ENCODE results near the gene CNIH3.

Gene CNIH3

DNA sequence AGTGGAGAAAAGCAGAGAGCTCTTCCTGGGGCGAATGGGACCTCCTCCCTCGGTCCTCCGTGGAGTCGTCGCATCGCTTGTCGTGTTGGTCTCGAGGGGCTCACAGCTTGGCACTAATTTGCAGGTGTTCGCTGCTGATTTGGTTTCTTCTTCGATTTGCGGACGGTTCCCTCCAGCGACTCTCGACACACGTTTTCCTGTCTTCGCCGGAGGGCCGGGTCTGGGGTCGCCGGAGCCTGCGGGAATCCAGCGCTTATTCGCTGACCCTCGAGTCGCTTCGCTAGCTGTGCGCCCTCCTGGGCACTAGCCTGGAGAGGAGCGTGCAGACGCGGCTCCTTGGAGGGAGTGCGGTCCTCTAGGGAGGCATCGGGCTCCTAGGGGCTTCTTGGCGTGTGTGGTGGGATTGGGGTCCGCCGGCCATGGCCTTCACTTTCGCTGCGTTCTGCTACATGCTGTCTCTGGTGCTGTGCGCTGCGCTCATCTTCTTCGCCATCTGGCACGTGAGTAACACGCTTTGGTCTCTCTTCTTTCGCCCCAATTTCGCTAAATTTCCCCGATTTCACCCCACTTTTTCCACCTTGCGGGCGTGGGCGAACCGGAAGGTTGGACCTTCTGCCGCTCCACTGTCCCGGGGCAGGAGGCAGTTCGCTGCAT lies 766 bp downstream of the CNIH3 start:
- no peak for DNase-seq (ENCODE audit: low read depth)

DNA sequence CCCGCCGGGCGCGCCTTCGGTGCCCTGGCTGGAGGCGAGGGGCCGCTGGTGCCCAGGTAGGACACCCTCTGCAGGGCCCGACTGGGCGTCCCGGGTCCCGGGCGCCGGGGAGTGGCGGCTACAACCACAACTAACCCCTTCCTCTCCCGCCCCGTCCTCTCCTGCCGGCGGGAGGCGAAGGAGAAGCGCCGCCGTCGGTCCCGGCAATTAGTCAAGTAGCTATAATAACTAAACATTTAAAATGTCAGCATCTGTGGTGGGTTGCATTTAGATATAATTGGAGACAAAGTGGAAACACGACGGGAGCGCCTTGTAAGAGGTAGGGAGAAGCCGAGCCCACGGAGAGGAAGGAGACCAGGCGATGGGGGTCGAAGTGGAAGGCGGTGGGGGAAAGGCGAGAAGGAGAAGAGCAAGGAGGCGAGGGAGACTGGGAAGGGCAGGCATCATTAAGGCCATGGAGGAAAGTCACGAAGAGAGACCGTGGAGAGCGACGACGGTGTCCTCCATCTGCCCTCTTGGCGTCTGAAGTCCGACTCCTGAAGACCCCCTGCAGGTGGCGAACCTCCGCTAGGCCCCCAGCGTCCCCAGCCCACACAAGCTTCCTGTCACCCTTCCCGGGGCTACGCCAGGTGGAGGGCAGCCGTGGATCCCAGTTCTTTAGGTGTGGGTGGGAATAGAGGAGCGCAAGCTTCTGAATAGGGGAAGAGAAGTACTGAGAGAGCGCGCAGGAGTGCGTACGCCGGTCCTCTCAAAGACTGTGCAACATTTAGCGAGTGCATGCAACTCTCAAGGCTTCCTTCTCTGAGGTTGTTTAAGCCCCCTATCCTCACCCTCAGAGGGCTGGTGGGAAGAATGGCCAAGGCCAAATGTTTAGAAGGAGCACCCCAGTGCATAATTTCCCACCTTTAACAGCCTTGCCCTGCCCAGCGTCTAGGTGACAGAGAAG lies 1.6 kb downstream of the CNIH3 start:
- DNase-seq (ENCODE audit: low read depth): no peak

DNA sequence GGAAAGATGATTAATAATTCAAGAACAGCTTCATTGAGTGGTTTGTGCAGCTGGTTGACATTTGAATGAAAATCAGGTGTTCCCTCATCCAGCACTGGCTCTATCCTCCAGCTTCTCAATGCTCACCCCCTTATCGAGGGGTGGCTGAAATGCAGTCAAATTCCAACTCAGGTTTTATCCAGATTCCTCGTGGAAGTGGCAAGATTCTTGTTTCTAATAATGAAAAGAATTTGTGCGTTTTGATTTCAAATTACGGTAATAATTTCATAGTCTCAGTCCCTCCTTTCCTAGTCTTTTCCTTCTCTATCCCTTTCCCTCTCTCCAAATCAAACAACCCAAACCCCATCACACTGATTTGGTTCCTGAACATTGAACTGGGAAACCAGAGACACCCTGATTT lies 3.1 kb downstream of the CNIH3 start:
- no peak for DNase-seq (ENCODE audit: low read depth)

DNA sequence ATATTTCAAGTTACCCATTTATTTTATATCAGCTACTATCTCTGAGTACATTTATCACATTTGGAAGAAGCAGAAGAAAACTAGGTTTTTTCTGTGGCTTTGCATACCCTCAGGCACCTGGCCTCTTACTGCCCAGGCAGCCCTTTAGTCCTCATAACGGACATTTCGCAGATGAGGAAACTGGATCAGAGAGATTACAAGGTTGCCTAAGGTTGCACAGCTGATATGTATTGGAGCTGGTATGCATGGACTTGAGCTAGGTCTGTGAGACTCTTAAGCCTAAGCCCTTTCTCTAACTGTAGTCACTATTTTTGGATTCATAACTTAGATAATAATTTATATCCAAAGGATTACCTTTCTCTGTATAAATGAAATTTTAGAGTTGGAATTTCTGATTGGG lies 4.0 kb downstream of the CNIH3 start:
- no peak for DNase-seq (ENCODE audit: low read depth)

DNA sequence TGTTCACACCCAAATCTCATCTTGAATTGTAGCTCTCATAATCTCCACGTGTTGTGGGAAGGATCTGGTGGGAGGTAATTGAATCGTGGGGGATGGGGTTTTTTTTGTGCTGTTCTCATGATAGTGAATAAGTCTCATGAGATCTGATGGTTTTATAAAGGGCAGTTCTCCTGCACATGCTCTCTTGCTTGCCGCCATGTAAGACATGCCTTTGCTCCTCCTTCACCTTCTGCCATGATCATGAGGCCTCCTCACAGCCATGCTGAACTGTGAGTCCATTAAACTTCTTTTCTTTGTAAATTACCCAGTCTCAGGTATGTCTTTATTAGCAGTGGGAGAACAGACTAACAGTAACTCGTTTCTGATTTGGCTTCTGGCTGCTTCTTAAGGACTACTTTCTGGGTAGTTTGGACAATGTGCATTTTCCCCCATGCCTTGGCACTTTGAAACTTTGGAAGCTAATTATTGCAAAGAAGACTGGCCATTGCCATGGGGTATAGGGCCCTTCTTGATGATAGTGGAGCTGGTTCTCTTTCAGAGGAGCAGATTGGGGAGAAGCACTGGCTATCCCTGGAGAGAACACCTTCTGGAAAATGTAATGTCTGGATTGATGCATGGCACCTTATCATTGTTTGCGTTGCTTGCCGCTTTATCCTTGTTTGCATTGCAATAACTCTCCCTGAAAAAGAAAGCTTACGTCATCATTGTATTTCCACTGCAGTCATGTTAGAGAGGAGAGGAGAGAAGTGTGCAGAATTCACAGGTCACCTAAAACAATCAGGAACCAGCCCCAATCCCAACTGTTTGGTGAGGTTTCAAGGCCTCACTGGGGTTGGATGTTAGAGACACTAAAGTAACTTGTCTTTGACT lies 5.9 kb downstream of the CNIH3 start:
- no peak for DNase-seq (ENCODE audit: low read depth)

DNA sequence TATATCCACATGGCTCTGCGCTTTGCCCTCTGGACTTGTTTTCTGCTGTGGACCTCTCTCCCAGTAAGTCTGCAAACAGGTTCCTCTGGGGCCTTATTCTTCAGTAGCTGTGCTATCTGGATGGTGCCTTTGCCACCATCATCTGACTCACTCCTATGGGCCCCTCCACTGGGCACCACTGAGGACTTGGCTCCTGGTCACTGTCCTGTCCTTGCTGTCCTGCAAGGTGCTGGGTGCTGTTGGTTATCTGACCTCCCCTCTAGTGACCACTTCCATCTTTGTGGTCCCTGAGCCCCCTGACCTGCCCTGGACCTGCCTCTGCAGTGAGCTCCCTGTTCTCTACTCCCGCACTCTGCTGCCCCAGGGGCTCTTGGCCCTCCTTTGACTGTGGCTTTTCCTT lies 6.7 kb downstream of the CNIH3 start:
- no peak for DNase-seq (ENCODE audit: low read depth)

DNA sequence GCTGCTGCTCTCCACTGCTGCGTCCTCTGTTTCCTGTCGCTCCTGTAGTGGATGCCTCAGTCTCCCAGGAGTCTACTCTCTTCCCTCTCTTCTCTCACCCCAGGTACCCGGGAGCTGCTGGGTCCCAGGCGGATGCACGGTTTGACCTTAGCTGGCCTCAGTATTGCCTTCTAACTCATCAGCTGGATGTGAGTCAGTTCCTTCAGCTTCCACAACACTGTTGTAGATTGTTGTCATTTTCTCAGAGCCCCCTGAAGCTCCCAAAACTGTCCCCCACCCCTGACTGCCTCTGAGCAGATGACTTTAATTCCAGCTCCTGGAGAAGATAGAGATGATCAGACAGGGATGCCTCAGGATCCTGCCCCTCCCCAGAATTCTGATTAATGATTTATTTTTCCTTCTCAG lies 7.2 kb downstream of the CNIH3 start:
- no peak for DNase-seq (ENCODE audit: low read depth)

DNA sequence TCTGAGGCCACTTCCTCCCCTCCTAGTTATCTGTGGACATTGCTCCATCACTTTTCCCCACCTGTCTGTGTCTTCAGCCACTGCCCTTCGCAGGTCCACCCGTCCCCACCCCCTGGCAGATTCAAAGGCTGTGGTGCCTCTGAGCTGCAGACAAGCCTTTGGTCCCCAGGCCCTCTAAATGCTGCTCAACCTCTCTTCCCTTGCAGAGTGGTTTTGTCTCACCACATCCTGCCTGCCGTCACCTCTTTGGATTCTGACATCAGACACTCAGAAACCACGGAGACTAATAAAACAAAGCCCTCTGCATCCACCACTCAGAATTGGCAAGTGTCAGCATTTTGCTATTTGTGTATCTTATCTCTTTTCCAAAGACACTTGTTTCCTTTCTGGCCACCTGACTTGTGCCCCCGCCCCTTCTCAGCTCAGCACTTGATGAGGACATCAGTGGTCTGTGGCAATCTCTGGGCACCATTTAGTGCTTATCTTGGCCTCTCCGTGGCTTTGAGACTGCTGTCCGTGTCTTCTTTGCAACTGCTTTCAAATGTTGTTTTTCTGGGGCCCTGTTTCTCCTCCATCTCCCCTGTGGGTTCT lies 7.7 kb downstream of the CNIH3 start:
- peak; percentile 73 for DNase-seq (ENCODE audit: low read depth)

DNA sequence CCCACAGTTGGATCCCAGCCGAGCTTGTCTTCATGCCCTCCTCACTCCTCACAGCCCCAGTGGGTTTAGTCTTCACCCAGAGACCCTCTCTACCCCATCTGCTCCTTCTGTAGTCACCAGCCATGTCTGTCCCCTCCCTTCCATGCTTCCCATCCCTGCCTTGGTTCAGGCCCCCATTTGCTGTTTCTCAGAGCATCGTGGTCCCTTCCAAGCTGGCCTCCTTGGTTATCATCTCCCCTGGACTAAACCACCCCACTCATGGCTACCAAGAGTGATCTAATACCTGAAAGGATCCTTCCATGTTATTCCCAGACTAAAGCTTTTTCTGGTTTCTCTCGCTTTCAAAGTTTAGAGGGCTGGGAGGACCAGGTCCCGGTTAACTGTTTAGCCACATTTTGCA lies 8.3 kb downstream of the CNIH3 start:
- no peak for DNase-seq (ENCODE audit: low read depth)

DNA sequence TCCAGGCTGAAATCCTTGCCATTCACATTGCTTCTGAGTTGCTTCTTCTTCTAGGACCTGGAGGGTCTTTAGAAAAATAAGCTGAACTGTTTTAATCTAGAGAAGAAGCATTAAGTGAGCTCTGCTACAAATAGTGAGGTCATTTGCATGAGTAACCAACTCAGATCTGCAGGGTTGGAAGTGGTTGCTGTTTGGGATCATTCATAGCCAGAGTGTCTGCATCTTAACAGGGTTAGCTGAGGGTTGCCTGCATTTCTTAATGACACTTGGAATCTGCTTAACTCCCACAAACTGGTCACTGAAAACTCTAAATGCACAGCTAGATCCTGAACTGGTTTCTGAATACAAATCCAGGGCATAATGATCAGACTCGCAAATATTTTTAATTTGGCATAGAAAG lies 9.9 kb downstream of the CNIH3 start:
- DNase-seq (ENCODE audit: low read depth): no peak

DNA sequence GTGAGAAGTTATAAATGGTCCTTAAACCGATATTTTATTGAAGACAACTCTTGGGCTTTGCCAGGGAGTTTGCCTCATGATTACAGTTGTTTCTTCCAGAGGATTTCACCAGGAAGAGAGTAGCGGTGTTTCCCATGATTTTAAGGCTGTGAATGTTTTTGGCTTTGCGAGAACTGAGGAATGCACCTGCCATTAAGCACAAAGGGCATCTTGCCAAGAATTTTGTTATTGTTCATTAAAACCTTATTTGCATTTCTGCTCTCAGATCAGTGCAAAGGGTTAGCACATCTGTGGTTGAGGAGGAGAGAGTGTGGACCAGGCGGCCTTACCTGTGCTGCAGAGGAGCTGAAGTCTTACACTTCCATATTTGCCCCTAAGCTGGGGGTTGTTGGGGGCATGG lies 13.8 kb downstream of the CNIH3 start:
- DNase-seq (ENCODE audit: low read depth): no peak

DNA sequence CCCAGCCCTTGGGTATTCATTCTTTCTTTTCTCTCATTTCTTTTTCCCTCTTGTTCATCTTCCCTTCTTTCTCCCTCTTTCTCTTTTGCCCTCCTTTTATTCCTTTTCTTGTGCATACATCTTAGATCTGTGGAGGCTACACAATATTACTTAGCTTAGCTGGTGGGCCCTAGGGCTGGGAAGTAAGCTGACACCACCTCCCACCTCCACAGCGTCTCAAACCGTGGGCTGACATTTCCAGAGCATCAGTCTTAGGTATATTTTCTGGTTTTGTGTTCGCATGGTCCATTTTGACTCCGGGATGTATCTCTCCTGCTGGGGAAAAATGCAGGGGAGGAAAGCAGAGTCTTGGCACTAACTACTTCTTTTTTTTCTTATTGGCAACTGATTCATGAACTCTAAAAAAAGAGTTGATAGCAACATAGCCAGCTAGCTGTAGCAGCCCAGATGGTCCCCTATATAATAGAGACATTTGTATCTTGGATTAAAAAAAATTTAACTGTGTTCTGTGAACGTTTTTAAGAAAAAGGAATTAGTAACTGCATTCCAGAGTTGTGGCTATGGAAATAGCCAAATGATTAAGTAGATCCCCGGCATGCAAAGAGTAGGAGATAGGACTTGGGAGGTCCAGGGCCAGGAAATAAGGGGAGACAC lies 15.5 kb downstream of the CNIH3 start:
- no peak for DNase-seq (ENCODE audit: low read depth)

DNA sequence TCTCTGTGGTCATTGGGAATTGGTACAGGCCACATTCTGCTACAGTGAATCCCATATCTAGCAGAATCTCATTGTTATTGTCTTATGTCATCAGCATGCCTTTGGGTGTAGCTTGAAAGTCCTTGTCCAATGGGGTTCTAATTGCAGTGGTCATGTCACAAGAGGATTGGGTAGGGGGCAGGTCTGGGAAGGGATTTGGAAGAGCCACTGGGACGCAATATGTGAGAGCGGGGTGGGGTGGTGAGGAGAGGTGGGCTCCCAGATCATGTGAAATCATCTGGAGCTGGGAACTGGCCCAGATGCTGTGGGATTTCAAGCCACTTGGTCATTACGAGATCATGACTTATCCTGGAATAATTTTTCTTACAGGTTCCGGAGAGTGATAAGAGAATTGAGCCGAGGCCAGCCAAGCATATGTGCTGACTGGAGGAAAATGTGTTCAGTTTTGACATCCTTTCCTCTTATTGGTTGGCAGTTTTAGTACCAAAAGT lies 16.3 kb downstream of the CNIH3 start:
- DNase-seq (ENCODE audit: low read depth): no peak

DNA sequence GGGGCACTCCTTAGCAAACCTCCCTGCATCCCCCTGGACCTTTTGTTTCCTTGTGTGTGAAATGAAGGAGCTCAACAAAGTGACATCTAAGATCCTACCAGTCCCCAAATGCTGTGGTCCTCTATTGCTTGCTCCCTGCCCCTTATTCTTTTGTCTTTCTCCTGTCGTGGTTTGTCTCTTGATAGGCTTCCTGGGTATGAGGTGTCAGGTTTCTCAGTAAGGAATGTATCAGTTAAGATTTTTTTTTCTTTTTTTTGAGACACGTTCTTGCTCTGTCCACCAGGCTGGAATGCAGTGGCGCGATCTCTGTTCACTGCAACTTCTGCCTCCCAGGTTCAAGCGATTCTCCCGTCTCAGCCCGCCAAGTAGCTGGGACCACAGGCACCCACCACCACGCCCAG lies 16.8 kb downstream of the CNIH3 start:
- no peak for DNase-seq (ENCODE audit: low read depth)

DNA sequence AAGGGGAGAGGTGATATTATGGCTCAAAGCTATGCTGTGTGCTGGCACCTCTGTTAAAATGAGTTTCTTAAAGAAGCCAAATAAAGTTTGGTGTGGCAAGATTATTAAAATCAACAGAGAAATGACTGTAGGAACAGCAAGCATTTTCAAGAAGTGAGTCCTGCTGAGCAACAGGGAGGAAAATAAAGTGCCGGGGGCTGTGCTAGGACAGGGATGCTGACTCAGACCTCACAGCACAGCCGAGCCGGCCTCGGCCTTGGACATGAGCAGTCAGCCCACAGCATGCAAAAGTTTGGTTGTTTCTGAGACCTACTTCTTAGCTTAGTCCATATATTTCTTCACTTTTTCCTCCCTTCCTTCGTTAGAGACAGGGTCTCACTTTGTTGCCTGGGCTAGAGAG lies 19.2 kb downstream of the CNIH3 start:
- no peak for DNase-seq (ENCODE audit: low read depth)

DNA sequence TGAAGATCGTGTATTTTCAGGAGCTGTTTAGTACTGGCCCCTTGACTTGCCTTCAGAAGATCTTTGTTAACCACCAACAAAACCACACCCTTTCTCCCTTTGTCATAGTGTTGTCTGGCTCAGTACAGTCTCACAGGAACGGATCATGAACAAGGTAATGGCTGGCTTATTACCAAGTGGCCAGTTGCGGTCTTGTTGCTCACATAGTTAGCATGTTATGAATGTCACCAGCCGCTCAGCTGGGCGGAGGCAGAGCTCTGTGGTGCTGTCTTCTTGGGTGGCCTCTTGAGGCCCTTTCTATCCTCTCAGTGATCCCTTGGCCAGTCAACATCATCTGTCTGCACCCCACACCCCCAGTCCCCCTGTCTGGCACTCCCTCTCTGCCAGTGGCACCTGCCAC lies 21.4 kb downstream of the CNIH3 start:
- DNase-seq (ENCODE audit: low read depth): no peak

DNA sequence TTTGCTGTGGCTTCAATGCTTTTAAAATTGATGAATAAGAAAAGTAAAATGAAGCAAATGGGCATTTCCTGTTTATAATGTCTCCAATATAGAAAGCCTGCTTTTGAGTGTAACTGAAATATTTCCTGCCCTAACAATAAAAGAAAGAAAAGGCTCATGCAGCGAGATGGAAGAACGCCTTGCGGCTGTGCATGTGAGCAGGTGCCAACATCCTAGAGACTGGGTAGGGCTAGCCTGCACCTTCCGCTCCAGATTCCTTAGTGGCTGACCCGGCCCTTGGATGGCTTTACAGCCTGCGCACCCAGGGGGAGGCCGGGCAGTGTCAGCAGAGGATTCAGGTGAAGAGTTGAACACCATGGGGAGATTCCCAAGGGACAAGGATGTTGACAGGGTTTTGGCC lies 21.8 kb downstream of the CNIH3 start:
- no peak for DNase-seq (ENCODE audit: low read depth)

DNA sequence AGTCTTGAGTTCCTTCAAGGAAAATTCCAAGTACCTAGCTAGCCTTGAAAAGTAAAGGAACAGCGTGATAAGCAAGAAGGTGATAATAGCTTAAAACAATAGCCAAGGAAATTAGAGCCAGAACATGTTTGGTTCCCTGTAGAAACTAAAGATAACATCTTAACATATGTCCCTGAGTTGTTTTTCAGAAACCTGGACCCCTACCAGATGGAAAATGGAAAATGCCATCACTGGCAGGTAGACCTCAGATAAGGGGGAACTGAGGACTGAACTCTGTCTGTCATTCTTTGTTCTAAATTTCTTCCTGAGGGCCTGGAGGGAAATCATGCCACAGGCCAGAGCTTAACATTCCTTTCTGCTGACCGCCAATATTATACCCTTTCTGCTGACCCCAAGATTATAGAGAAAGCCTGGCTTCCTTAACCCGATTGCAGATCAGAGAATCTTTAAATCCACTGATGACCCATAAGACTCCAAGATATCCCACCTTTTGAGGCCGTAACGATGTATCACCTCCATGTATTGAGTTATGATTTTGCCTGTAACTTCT lies 23.4 kb downstream of the CNIH3 start:
- no peak for DNase-seq (ENCODE audit: low read depth)

DNA sequence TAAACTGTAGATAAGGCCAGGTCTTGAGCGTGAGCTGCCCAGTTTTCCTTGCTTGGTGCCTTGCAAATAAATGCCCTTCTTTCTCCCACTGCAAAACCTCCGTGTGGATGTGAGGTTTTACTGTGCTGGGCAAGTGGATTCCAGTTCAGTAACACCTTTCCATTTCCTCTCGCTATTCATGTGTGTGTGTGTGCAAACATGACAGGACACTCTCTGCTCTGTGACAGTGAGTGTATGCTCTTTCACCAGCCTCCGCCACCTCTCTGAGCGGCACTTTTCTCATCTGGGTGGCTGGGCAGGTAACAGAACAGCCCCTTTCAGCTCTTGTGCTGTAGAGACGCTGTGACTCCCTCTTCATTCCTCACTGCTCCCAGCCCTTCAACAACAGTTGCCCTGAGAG lies 23.9 kb downstream of the CNIH3 start:
- no peak for DNase-seq (ENCODE audit: low read depth)

DNA sequence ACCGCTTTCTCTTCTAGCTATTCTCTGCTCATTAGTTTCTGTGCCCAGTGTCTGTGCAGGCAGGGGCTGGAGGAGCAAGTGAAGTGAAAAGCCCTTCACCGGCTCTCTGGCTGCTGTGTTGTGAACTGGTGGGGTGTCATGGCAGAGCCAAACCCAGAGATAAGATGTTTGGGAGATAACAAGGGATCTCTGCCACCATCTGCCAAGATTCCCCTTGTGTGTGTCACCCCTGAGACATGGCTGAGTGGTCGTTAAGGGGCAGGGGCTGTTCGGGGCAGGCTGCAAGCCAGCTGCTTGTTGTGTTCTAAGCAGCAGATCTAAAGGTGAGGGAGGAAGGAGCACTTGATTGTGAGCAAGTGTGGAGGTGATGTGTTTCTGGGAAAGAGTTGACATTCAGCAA lies 24.5 kb downstream of the CNIH3 start:
- DNase-seq (ENCODE audit: low read depth): no peak

DNA sequence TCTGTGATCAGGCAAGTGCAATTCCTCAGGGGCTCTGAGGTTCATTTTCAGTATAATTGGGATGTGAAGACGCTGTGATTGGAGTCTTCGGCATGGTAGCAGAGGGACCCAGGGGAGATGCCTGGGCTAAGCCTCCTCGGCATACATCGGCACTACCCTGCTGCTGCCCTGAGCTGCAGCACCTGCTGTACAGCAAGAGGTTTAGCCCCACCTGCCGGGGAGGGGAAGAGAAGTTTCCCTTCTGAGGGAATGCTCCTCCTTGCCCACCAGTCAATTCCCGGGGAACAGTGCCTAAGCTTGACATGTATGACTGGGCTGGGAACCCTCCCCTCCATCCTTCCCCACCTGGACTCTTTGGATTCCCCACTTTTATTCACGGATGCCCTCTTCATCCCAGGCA lies 24.9 kb downstream of the CNIH3 start:
- no peak for DNase-seq (ENCODE audit: low read depth)

Data from T follicular helper cell (primary cell).